Heart left ventricle (tissue), 16 donors: ENCODE results near the gene ATP11C. TPM values are rescaled to one million over a fixed set of nuclear protein-coding genes. Genes with fewer than 3 reads are reported as not detected.

ENCODE experiments used
- ATAC-seq, 4 donors: fragments of 200-7000 bp; cut with Tn5 transposase; one replicate each; pipeline ENCODE4 v1.9.1; 2020 to 2022; ENCODE audit warnings: moderate library complexity in 4 of 4, mild to moderate bottlenecking in 3 of 4, moderate number of reproducible peaks in 1 of 4
- DNase-seq, 5 donors: peaks; one replicate each; pipeline ENCODE4 v3.0.0-alpha.2; 2020
- H3K27ac ChIP-seq, 12 donors: fragments of 200-600 bp; sonication (generic) in 4 of 12; one replicate each; pipeline versions ENCODE4 v1.5.0 to v1.8.0; 2016 to 2022; ENCODE audit warnings: mild to moderate bottlenecking in 2 of 12
- H3K27me3 ChIP-seq, 9 donors: fragments of 200-600 bp; sonication (generic) in 2 of 9; one replicate each; pipeline versions ENCODE4 v1.5.1 to v1.8.0; 2016 to 2022; ENCODE audit warnings: mild to moderate bottlenecking in 3 of 9
- H3K36me3 ChIP-seq, 9 donors: fragments of 200-600 bp; sonication (generic) in 2 of 9; one replicate each; pipeline versions ENCODE4 v1.5.0 to v1.8.0; 2018 to 2022; ENCODE audit warnings: mild to moderate bottlenecking in 2 of 9
- H3K4me1 ChIP-seq, 12 donors: fragments of 200-600 bp; sonication (generic) in 4 of 12; one replicate each; pipeline versions ENCODE4 v1.5.0 to v1.8.0; 2016 to 2022; ENCODE audit warnings: mild to moderate bottlenecking in 3 of 12
- H3K4me3 ChIP-seq, 12 donors: fragments of 200-600 bp; sonication (generic) in 4 of 12; one replicate each; pipeline versions ENCODE4 v1.5.0 to v1.8.0; 2017 to 2022; ENCODE audit warnings: mild to moderate bottlenecking in 9 of 12, moderate library complexity in 4 of 12
- H3K9me3 ChIP-seq, 12 donors: fragments of 200-600 bp; sonication (generic) in 4 of 12; one replicate each; pipeline versions ENCODE4 v1.5.0 to v1.8.0; 2016 to 2022; ENCODE audit warnings: mild to moderate bottlenecking in 1 of 12
- CTCF ChIP-seq, 12 donors: fragments of 200-600 bp; sonication (generic) in 4 of 12; IDR thresholded peaks; one replicate each; pipeline versions ENCODE4 v1.5.0 to v1.8.0; 2018 to 2022; ENCODE audit warnings: antibody characterized with exemption in 12 of 12, mild to moderate bottlenecking in 5 of 12
- POLR2A ChIP-seq, 2 donors: fragments of 450-650 bp; IDR thresholded peaks; one replicate each; pipeline ENCODE4 v1.6.1; 2017; ENCODE audit warnings: antibody characterized with exemption in 2 of 2, mild to moderate bottlenecking in 2 of 2, moderate library complexity in 2 of 2
- WGBS, 4 donors: extraction: QIAGEN DNeasy Blood & Tissue Kit in 2 of 4; methylation state at CpG; one replicate each; pipeline versions ENCODE4 v1.1.5 to v1.1.7; 2013 to 2018; 5-methylcytosine and 5-hydroxymethylcytosine counted together
- intact Hi-C, 10 donors: fragments of 100-400 bp; cut with DNase I; formaldehyde crosslinking; loops; one replicate each; pipeline versions ENCODE4 v1.11.1 to v1.14.2; 2022
- polyA plus RNA-seq, 2 donors: library from polyadenylated mRNA; stranded (reverse); fragments of 200-250 nt; gene quantifications; one replicate each; pipeline ENCODE4 v1.2.3, GENCODE V29; 2013
- total RNA-seq, 9 donors: library from RNA; depleted of rRNA in 2 of 9; stranded (reverse); fragments of >200 nt in 2 of 9; fragmentation: NEBNext Ultra II Directional in 3 of 9; extraction: Animal tissue kit (Norgen Biotek cat#: 25700) in 3 of 9; gene quantifications; one replicate each; pipeline versions ENCODE4 v1.1.0 to v1.2.4, GENCODE V29; 2016 to 2023
- donor health status: ischemic (EF 13 %, LVEDD 7.1; RV severe dilation, severe dysfunction).
- donor health status: healthy with polysubstance abuse.
- donor health status: DM: no; HTN: yes; CAD: no.
- donor health status: DM: no; HTN: no; CAD: no.
- donor health status: ischemic (EF 25% LVEDD 6.9; RV normal size, moderate dysfunction).
- donor health status: ischemic (EF 25% LVEDD 5.7; RV mildly dilated, moderate dysfunction).
- donor health status: healthy.
- donor health status: DM: yes; HTN: yes; CAD: no.
- donor health status: ischemic (EF 35%, LVEDD 5.7; RV mildly dilated, moderate dysfunction).
- donor health status: nonischemic (EF 11% LVEDD 7.7; RV severe dilation, severe dysfunction).
- donor health status: DM: yes; HTN: yes; CAD: no.
- donor health status: PGD.
- donor health status: ischemic (EF 29% LVEDD 5.4; RV normal size, mild dysfunction).
- donor health status: nonischemic (EF 23%, LVEDD 6.1; RV moderate dilation, normal function).

The ATP11C gene
- total and polyA plus RNA-seq, 11 donors, result 1.1 to 10.2 (median 3.9) TPM

DNA sequence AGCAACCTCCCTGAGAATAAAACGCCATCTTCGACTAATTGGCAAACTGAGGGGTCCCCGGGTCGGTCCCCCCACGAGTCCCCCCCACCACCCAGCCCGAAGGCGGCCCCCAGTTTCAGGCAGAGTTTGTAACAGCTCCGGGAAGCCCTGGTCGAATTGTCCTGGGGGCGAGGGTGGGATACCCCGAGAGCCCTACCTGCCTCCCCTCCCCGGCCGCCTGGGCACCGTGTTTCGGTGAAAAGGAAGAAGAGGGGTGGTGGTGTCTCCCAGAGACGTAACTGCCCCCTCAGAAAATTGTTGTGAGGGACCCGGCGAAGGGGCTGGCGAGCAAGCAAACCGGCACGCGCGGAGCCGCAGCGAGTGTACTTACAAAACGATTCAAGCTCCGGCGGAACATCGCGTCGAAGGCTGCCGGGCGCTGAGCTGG lies 1.2 kb downstream of the ATP11C start:
- WGBS, 4 donors, result 0 to 29% (median 13%) methylated on average over 17 to 33 of the region's 33 CpGs
- intact Hi-C loops, result loop anchor here in 3 of 10 donors (2.0 to 10.0 kb wide), 4 partner anchors 51 to 167 kb away; no protein-coding TSS in a partner anchor
- H3K9me3 ChIP-seq, result no peaks in the 10 kb centered on the region
- DNase-seq (peak in 2 of 5 donors; percentile 5 to 33), ATAC-seq (no peak)
- H3K27me3 ChIP-seq, result peaks cover 0 to 14% (median 0%) of the 10 kb centered on the region in 9 donors
- H3K27ac ChIP-seq, result peak overlapping the region in 6 of 12 donors; percentile 29 to 97 (median 94)
- H3K4me3 ChIP-seq, result peak overlapping the region; percentile 52 to 97 (median 77)
- H3K36me3 ChIP-seq, result no peaks in the 10 kb centered on the region
- H3K4me1 ChIP-seq, result peaks cover 0 to 10% (median 0%) of the 10 kb centered on the region in 12 donors
- no peak for TF ChIP-seq POLR2A (IDR thresholded peaks at IDR 0.05)
- no peak for TF ChIP-seq CTCF (IDR thresholded peaks at IDR 0.05)

DNA sequence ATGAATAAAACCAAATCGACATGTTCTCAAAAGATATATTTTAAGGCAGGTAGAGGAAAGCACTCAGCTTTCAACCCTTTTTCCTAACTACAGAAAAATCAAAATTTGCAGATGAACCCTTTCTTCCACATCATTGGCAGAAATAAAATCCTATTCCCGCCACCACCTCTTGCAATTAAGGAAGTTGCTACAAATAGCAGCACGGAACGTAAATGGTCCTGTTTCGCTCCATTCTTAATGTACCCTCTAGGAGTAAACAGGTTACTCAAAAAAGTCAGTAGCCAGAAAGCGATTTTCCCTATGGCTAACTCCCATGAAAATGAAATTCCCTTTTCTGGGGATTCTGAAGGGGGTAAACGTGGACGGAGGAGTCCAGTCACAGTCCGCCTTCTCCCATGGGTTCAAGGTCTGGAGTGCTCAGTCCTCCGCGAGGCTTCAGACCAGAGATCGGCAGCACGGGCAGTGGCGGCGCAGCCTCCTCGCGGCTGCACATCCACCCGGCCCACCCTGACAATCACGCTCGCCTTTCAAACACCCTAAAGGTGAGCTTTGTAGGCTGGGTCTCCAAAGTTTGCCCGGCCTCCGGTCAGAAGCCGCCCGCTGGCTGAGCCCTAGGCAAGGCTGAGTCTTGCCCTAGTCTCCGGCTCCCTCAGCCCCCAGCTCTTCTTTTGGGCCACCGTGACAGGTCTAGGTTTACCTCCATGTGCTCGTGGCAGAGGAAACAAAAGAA lies 1.8 kb downstream of the ATP11C start:
- TF ChIP-seq CTCF (IDR thresholded peaks at IDR 0.05), result no peak
- no peak for TF ChIP-seq POLR2A (IDR thresholded peaks at IDR 0.05)
- no peaks in the 10 kb centered on the region for H3K9me3 ChIP-seq
- H3K4me3 ChIP-seq, result peak overlapping the region; percentile 52 to 97 (median 77)
- DNase-seq (peak in 2 of 5 donors; percentile 8 to 18), ATAC-seq (no peak)
- intact Hi-C loops, result loop anchor here in 3 of 10 donors (5.0 to 10.0 kb wide), 3 partner anchors 99 to 166 kb away; no protein-coding TSS in a partner anchor
- peaks cover 0 to 14% (median 0%) of the 10 kb centered on the region in 9 donors for H3K27me3 ChIP-seq
- H3K27ac ChIP-seq, result peak overlapping the region in 2 of 12 donors; percentile 97
- WGBS, 4 donors, result 9 to 47% (median 28%) methylated on average over 17 to 27 of the region's 27 CpGs
- peaks cover 0 to 10% (median 0%) of the 10 kb centered on the region in 12 donors for H3K4me1 ChIP-seq
- no peaks in the 10 kb centered on the region for H3K36me3 ChIP-seq

- no peak overlapping the region for H3K27ac ChIP-seq
- WGBS, 4 donors, result 63 to 93% (median 77%) methylated on average over 4 of the region's 4 CpGs
- H3K4me1 ChIP-seq, result peaks cover 0 to 10% (median 0%) of the 10 kb centered on the region in 12 donors
- no peaks in the 10 kb centered on the region for H3K9me3 ChIP-seq
- TF ChIP-seq POLR2A (IDR thresholded peaks at IDR 0.05) (no peak), CTCF (IDR thresholded peaks at IDR 0.05) (no peak)
- H3K4me3 ChIP-seq, result peak overlapping the region in 5 of 12 donors; percentile 72 to 97 (median 84)
- no peaks in the 10 kb centered on the region for H3K36me3 ChIP-seq
- peaks cover 0 to 14% (median 0%) of the 10 kb centered on the region in 9 donors for H3K27me3 ChIP-seq
- intact Hi-C loops, result loop anchor here in 3 of 10 donors (5.0 to 10.0 kb wide), 3 partner anchors 98 to 166 kb away; no protein-coding TSS in a partner anchor
- ATAC-seq (no peak), DNase-seq (no peak)
Measured at GRCh38 chrX:139930401-139930800, 2.5 kb downstream of the ATP11C start.

DNA sequence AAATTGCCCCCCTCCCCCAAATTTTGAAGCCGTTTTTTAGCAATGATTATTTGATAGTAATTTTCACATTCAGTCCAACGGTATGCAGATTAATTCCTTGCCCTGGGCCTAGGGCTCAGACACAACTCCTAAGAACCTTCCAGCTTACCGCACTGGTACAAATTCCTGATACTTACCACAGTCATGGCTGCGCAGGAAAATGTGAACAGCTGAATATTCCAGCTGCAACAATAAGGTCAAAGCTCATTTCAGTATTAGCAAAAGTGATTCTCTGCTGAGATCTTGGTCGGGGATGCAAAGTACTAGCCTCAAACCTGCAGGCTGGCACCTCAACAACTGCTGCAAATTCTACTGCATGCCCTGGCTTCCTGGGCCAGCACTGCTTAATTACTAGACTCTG lies 3.0 kb downstream of the ATP11C start:
- ATAC-seq (no peak), DNase-seq (no peak)
- 70 to 93% (median 79%) methylated on average over 5 of the region's 5 CpGs for WGBS, 4 donors
- intact Hi-C loops, result loop anchor here in 3 of 10 donors (5.0 to 10.0 kb wide), 3 partner anchors 98 to 165 kb away; no protein-coding TSS in a partner anchor
- peaks cover 0 to 14% (median 0%) of the 10 kb centered on the region in 9 donors for H3K27me3 ChIP-seq
- no peak overlapping the region for H3K27ac ChIP-seq
- H3K4me3 ChIP-seq, result no peak overlapping the region
- H3K9me3 ChIP-seq, result no peaks in the 10 kb centered on the region
- H3K36me3 ChIP-seq, result no peaks in the 10 kb centered on the region
- H3K4me1 ChIP-seq, result peaks cover 0 to 10% (median 0%) of the 10 kb centered on the region in 12 donors
- no peak for TF ChIP-seq CTCF (IDR thresholded peaks at IDR 0.05)
- no peak for TF ChIP-seq POLR2A (IDR thresholded peaks at IDR 0.05)
